Activated CD8-positive, alpha-beta T cell treated with anti-CD3 and anti-CD28 coated beads for 36 hours (primary cell): ENCODE results near the gene OR9G4. TPM values are rescaled to one million over a fixed set of nuclear protein-coding genes. Genes with fewer than 3 reads are reported as not detected.
A peak's percentile ranks its signal among the peaks of the same experiment; 100 is the strongest.

Experiments used
- ATAC-seq: fragments of 200-7000 bp; cut with Tn5 transposase; one replicate; pipeline ENCODE4 v1.10.0; 2021; ENCODE audit warnings: mild to moderate bottlenecking, moderate library complexity
- CTCF ChIA-PET: fragments of 350-600 bp; sonication (Branson Sonifier 250); formaldehyde crosslinking; loops from one replicate; lab custom pipeline; 2021; ENCODE audit warnings: antibody characterized with exemption; lab: Charles Lee
- POLR2A ChIA-PET: fragments of 350-600 bp; sonication (Branson Sonifier 250); formaldehyde crosslinking; loops from one replicate; lab custom pipeline; 2021; ENCODE audit warnings: antibody characterized with exemption; lab: Charles Lee
- DNase-seq: peaks from one replicate; pipeline ENCODE4 v3.0.0-alpha.2; 2020
- H3K27ac Mint-ChIP-seq: one replicate; pipeline ENCODE4 v1.8.0; 2021; ENCODE audit warnings: mild to moderate bottlenecking, mixed read lengths
- H3K27me3 Mint-ChIP-seq: one replicate; pipeline ENCODE4 v1.8.0; 2021; ENCODE audit warnings: mixed read lengths
- H3K36me3 Mint-ChIP-seq: one replicate; pipeline ENCODE4 v1.8.0; 2021; ENCODE audit warnings: low read depth, mixed read lengths
- H3K4me1 Mint-ChIP-seq: one replicate; pipeline ENCODE4 v1.8.0; 2021; ENCODE audit warnings: low read depth, mixed read lengths
- H3K4me3 Mint-ChIP-seq: one replicate; pipeline ENCODE4 v1.8.0; 2021; ENCODE audit warnings: mild to moderate bottlenecking, moderate library complexity, mixed read lengths
- H3K9me3 Mint-ChIP-seq: one replicate; pipeline ENCODE4 v1.8.0; 2021; ENCODE audit warnings: mixed read lengths
- CTCF ChIP-seq: fragments of 200-600 bp; IDR thresholded peaks from one replicate; pipeline ENCODE4 v1.8.0; 2022; ENCODE audit warnings: antibody characterized with exemption, mild to moderate bottlenecking
- intact Hi-C: fragments of 100-400 bp; cut with micrococcal nuclease; formaldehyde crosslinking; loops from one replicate; pipeline ENCODE4 v1.10.0; 2022
- total RNA-seq, 2 experiments: library from RNA; stranded (reverse); gene quantifications; one replicate each; pipeline ENCODE4 v1.2.3, GENCODE V29; 2021

The OR9G4 gene
- total RNA-seq, 2 experiments from 2014 or later = not detected

GRCh38 chr11:56716379-56716854 lies 32.1 kb downstream of the OR9G4 start:
- no peak for DNase-seq
- Mint-ChIP-seq H3K4me3 (no peak overlapping the region), H3K36me3 (no peaks in the 10 kb centered on the region), H3K27me3 (no peaks in the 10 kb centered on the region), H3K4me1 (no peaks in the 10 kb centered on the region), H3K27ac (no peak overlapping the region), H3K9me3 (peaks cover 3% of the 10 kb centered on the region)
- no peak for TF ChIP-seq CTCF
- intact Hi-C loops = no loop called here
- CTCF ChIA-PET = no interaction called here
- ATAC-seq = no peak
- POLR2A ChIA-PET = no interaction called here

- Mint-ChIP-seq H3K27me3 (no peaks in the 10 kb centered on the region), H3K4me3 (no peak overlapping the region), H3K9me3 (peaks cover 7% of the 10 kb centered on the region), H3K4me1 (no peaks in the 10 kb centered on the region), H3K36me3 (no peaks in the 10 kb centered on the region), H3K27ac (no peak overlapping the region)
- ChIA-PET POLR2A (no interaction called here), CTCF (interaction anchor here (1.1 kb wide), 1 partner anchor 9 kb away, joined by 3 read pairs; no protein-coding TSS in a partner anchor)
- ATAC-seq (peak; percentile 24), DNase-seq (no peak)
- TF ChIP-seq CTCF = no peak
- intact Hi-C loops = no loop called here
These were observed 34.3 kb downstream of the OR9G4 start for GRCh38 chr11:56714206-56714605.

- intact Hi-C loops = no loop called here
- Mint-ChIP-seq H3K9me3 (peaks cover 6% of the 10 kb centered on the region), H3K36me3 (no peaks in the 10 kb centered on the region), H3K27ac (no peak overlapping the region), H3K4me3 (no peak overlapping the region), H3K4me1 (no peaks in the 10 kb centered on the region), H3K27me3 (no peaks in the 10 kb centered on the region)
- ATAC-seq = no peak
- ChIA-PET CTCF (no interaction called here), POLR2A (no interaction called here)
- no peak for TF ChIP-seq CTCF
- DNase-seq = no peak
These were observed 42.0 kb downstream of the OR9G4 start for GRCh38 chr11:56706486-56706885.

- ATAC-seq (no peak), DNase-seq (no peak)
- H3K4me3 Mint-ChIP-seq = no peak overlapping the region
- no peaks in the 10 kb centered on the region for H3K4me1 Mint-ChIP-seq
- CTCF ChIA-PET = no interaction called here
- no peaks in the 10 kb centered on the region for H3K36me3 Mint-ChIP-seq
- no peak overlapping the region for H3K27ac Mint-ChIP-seq
- intact Hi-C loops = no loop called here
- no peaks in the 10 kb centered on the region for H3K27me3 Mint-ChIP-seq
- peaks cover 6% of the 10 kb centered on the region for H3K9me3 Mint-ChIP-seq
- POLR2A ChIA-PET = no interaction called here
- TF ChIP-seq CTCF = no peak
These were observed 42.6 kb downstream of the OR9G4 start for GRCh38 chr11:56705784-56706396.

GRCh38 chr11:56700914-56701485 lies 47.5 kb downstream of the OR9G4 start:
- no peak overlapping the region for H3K27ac Mint-ChIP-seq
- no peak for DNase-seq
- peaks cover 3% of the 10 kb centered on the region for H3K9me3 Mint-ChIP-seq
- intact Hi-C loops = no loop called here
- no peak overlapping the region for H3K4me3 Mint-ChIP-seq
- no peaks in the 10 kb centered on the region for H3K4me1 Mint-ChIP-seq
- H3K36me3 Mint-ChIP-seq = no peaks in the 10 kb centered on the region
- no peak for ATAC-seq
- ChIA-PET POLR2A (no interaction called here), CTCF (no interaction called here)
- no peak for TF ChIP-seq CTCF
- no peaks in the 10 kb centered on the region for H3K27me3 Mint-ChIP-seq
